HG02973 (cell line): ENCODE data around the gene DMBX1.
A peak's percentile ranks its signal among the peaks of the same experiment; 100 is the strongest.

ENCODE experiments used
- ATAC-seq: cut with Tn5 transposase; IDR thresholded peaks from one replicate; pipeline ENCODE4 v1.9.1; 2021; ENCODE audit warnings: moderate library complexity; ENCODE audit not compliant: unreplicated experiment

Gene DMBX1

GRCh38 chr1:46489638-46490405 lies at the start of gene DMBX1:
DMBX1 (plus strand) TSS chr1:46489836; CDS start chr1:46507011, 17,175 bp downstream.
- no peak for ATAC-seq

GRCh38 chr1:46440478-46440877 lies 49.2 kb upstream of the DMBX1 start:
- ATAC-seq: no peak

- peak; percentile 87 for ATAC-seq
Measured at GRCh38 chr1:46442317-46443161, 47.1 kb upstream of the DMBX1 start.

GRCh38 chr1:46444466-46444865 lies 45.2 kb upstream of the DMBX1 start:
- no peak for ATAC-seq

GRCh38 chr1:46445773-46446256 lies 43.8 kb upstream of the DMBX1 start:
- no peak for ATAC-seq

GRCh38 chr1:46446646-46447498 lies 42.8 kb upstream of the DMBX1 start:
- no peak for ATAC-seq

GRCh38 chr1:46447499-46448108 lies 42.0 kb upstream of the DMBX1 start:
- no peak for ATAC-seq

- no peak for ATAC-seq
Measured at GRCh38 chr1:46448109-46448911, 41.3 kb upstream of the DMBX1 start.

- ATAC-seq: no peak
Measured at GRCh38 chr1:46449223-46450159, 40.1 kb upstream of the DMBX1 start.

GRCh38 chr1:46450160-46450517 lies 39.5 kb upstream of the DMBX1 start:
- ATAC-seq: no peak

- ATAC-seq: no peak
Measured at GRCh38 chr1:46451948-46452930, 37.4 kb upstream of the DMBX1 start.

- no peak for ATAC-seq
Measured at GRCh38 chr1:46452931-46453325, 36.7 kb upstream of the DMBX1 start.

- ATAC-seq: no peak
Measured at GRCh38 chr1:46453449-46453848, 36.2 kb upstream of the DMBX1 start.

- no peak for ATAC-seq
Measured at GRCh38 chr1:46455951-46456350, 33.7 kb upstream of the DMBX1 start.

GRCh38 chr1:46456411-46456963 lies 33.1 kb upstream of the DMBX1 start:
- ATAC-seq: no peak

- no peak for ATAC-seq
Measured at GRCh38 chr1:46457178-46457577, 32.5 kb upstream of the DMBX1 start.

GRCh38 chr1:46458190-46458589 lies 31.4 kb upstream of the DMBX1 start:
- ATAC-seq: no peak
